HG03045 (cell line): ENCODE measurements around the gene DACH1.

Experiments
- ATAC-seq: cut with Tn5 transposase; IDR thresholded peaks from one replicate; pipeline ENCODE4 v1.9.1; 2021; ENCODE audit warnings: mild to moderate bottlenecking, moderate library complexity; ENCODE audit not compliant: unreplicated experiment

The DACH1 gene

DNA sequence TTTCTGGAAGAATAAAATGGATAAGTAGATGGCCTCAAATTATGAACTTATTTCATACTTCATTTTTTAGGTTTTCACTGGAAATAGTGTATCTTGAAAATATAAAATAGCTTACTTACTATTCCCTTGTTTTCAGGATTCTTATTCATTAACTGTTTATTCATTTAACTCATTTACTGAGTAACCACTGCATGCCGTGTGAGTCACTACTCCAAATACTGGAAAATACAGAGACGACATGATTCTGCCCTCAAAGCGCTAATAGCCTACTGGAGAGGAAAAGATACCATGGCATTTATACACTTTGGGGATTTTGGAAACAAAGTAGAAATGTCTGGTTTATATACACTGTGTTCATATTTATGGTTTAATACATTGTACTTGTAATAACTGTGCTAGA lies 270.9 kb downstream of the DACH1 start:
- ATAC-seq, result no peak

DNA sequence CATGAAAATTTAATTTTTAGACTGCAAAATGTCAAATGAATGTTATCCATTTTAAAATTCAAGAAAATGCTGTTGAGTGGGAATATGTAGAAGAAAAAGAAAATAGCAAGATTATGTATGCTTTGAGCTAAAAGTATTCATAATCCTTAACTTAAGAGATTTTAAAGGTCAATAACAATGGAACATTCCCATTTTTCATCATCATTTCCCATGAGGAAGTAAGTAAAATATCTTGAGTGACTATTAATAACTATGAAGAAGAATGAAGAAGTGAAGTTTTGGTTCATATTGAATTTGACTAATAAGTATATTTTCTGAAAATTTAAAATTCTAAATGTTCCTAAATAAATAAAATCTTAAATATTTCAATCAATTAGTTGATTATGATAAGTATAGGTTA lies 273.4 kb downstream of the DACH1 start:
- no peak for ATAC-seq

DNA sequence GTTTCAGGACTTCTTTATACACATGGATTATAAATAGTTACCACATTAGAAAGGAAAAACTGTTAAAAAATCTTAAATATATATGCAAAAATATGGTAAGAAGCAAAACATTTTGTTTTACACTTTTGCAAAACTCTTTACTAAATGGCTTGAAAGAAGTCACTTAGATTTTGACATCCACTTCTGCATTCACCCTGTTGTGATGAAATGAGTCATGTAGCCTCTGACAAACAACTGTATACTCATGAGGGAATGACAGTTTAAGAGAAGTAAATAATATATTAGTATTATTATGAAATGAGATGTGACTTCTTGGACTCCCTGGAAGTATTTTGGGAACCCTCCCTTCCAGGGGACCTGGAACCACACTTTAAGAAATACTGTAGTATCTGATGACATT lies 275.6 kb downstream of the DACH1 start:
- no peak for ATAC-seq

DNA sequence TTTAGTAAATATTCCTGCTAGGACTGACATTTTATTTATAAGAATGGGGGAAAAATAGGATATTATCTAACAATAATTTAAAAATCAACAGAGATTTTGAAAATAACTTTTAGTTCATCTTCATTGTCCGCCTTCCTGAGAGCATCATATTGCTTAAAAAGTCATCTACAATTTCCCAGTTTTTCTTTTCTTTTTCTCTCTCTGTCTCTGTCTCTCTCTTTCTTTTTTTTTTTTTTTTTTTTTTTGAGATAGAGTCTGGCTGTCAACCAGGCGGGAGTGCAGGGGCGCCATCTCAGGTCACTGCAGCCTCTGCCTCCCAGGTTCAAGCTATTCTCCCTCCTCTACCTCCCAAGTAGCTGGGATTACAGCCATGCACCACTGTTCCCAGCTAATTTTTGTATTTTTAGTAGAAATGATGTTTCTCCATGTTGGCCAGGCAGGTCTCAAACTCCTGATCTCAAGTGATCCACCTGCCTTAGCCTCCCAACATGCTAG lies 276.3 kb downstream of the DACH1 start:
- no peak for ATAC-seq

DNA sequence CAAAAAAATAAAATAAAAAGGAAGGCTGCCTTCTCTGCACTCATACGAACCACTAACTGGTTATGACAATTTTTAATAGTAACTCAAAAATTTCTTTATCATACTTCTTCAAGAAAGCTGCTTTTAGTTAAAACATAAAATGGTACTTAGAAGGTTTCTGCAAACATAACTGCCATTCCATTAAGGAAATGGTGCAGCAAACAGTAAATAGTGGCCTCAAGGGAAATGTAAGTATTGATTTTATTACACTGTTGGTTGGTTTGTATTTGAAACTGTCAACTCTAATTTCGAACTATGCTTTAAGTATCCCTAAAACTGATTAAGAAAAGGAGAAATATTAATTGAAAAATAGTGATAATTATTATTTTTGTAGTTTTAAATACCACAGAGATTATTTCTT lies 278.0 kb downstream of the DACH1 start:
- no peak for ATAC-seq

DNA sequence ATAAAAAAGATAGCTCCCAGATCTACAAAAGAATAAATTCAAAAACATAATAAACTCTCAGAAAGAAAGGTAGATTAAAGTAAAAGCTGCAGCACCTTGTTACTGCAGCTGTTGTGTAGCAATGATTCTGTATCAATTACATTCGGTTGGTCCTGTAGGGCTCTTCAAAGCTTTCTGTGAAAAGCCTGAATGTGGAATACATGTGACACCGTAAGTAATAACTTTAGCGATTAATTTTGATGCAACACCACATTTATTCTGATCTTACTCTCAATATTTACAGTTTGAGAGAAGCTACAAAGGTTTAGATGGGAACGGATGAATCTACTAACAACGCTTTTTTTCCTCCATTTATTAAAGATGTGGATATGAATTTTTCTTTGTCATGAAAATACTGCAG lies 279.2 kb downstream of the DACH1 start:
- ATAC-seq, result no peak

DNA sequence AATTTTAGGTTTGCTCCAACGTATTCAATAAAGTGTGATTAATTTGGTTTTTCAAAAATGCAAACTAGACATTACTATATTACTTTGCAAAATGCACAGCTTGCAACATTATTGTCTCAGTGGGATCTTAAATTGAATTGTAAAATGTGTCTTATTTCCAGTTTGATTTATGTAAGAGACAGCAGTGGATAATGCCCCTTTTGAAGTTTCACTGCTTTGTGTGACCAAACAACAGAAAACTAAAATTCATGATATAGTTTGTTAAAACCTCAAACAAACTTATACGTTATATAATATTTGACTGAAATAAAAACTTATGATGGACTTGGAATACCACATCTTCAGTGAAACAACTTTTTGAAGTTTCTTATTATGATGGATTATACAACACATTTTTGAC lies 279.8 kb downstream of the DACH1 start:
- no peak for ATAC-seq

DNA sequence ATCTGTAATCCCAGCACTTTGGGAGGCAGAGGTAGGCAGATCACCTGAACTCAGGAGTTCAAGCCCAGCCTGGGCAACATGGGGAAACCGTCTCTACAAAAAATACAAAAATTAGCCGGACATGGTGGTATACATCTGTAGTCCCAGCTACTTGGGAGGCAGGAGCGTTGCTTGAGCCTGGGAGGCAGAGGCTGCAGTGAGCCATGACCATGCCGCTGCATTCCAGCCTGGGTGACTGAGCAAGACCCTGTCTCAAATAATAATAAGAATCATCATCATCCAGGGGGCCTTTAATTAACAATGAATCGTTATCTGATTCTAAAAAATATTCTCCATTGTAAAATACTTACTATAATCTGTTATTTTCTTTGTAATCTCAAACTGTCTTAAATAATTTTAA lies 283.4 kb downstream of the DACH1 start:
- ATAC-seq, result no peak

DNA sequence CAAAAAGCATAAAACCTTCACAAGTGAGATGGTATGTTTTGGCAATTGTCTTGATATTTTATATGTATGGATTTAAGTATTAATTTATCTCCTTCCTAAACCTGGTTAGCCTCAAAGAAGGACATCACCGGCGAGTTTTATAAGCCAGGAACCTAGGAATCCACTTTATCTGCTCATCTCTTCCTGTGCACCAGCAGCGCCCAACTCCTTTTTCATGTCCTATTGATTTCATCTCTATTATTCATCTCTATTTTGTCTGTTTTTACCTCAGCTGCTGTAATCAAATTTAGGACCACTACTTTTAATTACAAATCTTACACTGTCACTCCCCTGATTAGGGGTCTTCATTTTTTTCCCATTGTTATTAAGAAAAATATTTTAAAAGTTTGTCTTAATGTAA lies 286.4 kb downstream of the DACH1 start:
- ATAC-seq, result no peak

DNA sequence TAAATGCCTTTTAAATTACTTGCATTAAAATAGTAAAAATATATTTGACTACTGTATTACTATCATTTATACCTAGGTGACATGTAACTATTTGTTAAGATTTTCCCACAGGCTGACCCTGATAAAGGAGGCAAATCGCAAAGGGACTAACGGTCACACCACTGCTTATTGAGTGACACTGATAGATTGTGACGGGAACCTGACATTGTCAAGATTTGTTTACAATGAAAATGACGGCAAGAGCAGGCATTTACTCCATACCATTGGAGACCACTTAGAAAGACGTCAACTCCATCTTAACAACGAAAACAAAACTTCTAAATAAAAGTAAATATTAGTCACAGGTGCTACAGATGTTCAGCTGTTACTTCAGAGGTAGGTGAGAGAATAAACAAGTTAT lies 289.0 kb downstream of the DACH1 start:
- no peak for ATAC-seq

DNA sequence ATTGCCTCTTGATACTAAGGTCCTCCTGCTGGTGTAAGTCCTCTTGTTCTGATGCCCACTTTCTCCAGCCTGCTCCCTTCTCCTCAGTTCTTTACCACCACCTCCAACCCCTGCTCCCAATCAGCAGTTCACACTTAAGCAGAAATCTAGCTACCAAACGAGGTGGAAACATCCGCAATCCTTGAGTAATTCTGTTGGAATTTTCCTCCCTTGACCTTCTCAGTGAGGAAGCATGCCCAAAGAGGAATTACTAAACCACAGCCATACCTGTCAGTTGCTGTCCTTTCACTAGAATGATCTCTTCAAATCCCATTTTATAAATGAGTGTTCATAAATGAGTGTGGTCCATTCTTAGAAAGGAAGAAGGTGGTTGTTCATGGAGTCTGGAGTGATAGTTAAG lies 289.9 kb downstream of the DACH1 start:
- no peak for ATAC-seq

DNA sequence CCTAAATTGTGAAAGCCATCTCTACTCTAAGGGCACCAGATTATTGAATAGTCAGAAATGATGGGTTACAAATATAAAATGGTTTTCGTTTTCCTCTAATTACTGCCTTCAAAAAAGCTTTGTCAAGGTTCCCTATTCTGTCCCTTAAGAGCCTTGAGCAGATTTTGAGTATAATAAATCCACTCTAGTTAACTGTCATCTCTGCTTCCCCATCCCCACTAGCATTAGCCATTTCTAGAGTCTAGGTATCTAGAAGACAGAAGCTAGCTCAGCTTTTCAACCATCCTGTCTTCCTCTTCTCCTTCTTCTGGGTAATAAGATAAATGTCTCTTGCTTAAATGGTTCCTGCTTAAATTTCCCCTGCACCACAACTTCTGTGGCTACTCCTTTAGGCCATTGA lies 290.4 kb downstream of the DACH1 start:
- ATAC-seq, result no peak

DNA sequence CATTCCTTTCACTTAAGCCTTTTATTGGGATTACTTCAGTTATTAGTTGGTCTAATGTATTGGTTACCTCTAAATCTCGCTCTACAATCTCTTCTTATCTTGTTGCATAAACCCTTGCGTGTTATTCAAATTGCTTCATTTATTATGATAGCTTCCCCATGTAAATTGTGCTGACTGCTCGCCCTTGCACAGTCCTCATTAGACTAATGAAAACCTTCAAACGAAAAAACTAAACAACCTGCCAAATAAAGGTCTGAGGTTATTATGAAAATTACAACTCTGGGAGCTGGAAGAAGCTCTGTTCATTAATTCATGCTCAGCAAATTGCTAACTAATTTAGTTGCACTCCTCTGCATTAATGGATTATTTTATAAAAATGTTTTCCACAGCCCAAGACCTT lies 320.1 kb downstream of the DACH1 start:
- ATAC-seq, result no peak

DNA sequence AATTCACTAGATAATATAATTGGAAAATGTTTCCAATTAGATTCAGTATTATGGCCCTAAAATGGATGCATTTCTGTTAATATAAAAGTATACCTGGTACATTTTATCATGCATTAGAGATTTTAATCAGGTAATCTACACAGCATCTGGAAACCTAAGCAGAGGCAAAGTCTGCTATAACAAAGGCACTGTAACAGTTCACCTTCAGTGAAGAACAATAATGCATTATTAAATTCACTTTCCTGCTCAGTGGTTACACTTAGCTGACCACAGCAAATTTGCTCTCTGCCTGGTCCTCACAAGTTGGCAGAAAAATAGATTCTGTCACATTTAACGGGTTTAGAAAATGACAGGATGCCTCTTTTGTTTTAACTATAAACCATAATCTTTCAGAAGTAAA lies 326.9 kb downstream of the DACH1 start:
- ATAC-seq, result no peak

DNA sequence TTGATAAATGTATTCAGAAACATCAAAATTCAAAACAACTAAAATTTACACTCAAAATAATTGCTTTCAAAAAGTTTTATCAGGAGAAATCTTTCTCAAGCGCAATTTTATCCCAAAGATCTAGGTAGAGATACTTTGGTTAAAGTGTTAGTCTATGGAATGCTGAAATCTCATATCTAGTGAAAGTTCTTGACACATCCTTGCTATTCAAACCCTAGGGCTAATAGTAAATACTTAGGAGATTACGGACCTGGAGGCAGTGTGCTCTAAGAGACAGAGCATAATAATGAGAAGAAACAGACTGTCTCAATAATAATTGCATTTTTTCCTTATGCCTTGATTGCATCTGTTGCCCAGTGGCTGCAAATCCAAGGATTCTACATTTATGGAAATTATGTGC lies 330.8 kb downstream of the DACH1 start:
- no peak for ATAC-seq

DNA sequence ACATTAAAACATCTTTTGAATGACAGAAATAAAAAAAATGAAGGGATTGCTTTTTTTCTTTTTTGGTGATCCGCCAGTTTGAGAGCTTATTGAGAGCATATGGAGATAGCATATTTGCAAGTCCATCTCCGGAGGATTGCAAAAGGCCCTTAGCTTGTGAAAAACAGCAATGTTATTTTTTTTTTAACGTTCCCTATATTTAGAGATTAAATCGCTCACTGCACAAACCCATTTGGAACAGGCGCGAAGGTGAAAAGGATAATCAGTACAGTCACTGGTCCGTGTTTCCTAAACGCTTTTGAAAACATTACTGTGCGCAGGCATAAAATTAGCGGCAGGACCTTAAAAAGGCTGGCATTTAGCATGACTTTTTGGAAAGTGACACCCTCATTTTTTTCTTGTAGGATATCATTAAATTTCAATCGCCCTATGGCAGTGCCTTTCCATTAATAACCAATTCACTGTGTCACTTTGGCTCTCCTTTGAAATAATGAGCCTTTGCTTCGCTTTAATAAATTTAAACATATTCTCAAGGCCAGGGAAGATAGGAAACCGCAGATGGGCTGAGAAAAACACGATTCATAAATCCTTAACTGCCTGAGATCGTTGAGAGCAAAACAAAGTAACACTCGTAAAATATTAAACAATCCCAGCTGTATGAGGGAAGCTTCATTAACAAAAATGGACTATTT lies 342.2 kb downstream of the DACH1 start:
- ATAC-seq, result no peak

DNA sequence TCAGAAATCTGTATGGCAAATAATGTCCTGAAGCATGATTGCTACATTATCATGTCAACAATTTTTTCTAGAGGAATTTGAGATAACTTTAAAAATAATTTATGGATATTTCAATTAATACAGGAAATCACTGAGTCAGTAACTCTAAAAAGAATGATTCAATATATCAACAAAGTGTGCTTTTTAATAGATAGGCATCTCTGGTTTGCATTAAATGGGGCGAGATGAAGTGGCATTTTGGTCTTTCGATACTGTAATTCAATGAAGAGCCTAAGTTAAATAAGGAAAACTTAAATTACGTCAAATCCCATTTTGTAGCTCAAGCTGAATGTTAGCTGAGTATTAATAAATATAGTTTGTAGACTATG lies 342.8 kb downstream of the DACH1 start:
- no peak for ATAC-seq

DNA sequence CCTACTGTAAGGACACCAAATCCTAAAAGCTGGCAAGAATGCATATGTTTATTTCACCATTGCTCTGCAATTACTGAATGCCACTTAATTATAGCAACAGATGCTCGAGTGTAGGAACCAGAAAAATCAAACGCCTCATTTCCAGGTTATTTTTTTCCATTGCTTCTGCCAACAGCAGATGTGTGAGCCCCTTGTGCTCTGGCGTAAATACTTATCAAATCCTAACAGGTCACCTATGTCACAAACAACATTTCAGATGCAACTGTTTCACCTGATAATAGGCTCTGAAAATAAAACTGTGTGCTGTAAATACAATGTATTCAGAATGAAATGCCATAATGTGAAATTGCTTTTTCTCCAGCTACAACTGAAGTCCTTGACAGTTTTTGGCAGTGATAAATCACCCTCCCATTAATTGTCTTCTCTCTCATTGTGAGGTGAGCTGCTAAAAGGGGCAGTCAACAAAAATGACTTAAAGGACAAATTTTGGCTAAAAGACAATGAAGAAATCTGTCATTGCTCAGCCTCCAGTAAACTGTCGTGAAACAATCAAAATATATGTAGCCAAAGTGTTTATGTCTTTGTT lies 344.0 kb downstream of the DACH1 start:
- ATAC-seq, result no peak

DNA sequence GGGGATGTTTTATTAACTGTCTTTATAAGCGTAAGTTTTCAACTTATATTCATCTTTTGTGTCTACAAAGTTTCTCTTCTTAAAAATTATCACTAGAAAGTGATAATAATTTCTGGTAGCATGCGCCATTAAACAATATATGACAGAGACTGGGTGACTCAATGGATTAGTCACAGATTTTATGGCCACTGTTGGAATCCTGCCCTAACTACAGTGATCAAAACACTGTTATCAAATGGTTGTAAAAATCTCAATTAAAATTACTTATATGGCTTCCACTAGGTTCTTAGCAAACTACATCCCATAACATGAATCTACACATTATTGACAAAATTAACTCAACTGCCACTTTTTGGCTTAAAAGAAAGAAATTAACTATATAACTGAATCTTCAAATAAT lies 350.0 kb downstream of the DACH1 start:
- no peak for ATAC-seq

DNA sequence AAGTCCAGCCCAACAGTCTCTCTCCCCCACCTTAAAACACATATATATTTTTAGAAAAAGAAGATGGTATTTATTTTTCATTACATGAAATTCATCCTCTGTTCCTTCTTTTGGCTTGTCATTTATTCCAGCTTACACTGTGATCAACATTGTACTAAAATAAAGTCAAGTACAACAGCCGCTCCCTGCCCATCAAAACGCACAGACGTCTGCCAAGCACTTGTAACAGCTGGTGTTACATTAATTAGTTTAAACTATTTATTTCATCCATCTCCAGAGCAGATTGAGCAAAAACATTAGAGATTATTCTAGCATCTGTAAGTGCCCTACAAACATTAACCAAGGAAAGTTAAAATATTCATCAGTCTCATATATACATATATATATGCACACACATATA lies 350.5 kb downstream of the DACH1 start:
- ATAC-seq, result no peak

DNA sequence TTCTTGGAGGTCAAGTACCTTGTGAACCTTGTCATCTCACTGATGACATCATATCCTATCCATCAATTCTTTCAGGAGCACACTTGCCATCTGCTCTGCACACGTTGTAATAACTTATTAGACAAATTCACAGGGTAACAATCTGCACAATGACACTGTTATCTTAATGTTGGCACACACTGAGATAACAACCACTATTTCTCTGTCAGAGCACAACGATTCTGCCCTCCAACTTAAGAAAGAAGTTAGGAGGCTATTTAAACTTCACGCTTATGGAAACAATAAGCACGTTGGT lies 351.3 kb downstream of the DACH1 start:
- no peak for ATAC-seq

DNA sequence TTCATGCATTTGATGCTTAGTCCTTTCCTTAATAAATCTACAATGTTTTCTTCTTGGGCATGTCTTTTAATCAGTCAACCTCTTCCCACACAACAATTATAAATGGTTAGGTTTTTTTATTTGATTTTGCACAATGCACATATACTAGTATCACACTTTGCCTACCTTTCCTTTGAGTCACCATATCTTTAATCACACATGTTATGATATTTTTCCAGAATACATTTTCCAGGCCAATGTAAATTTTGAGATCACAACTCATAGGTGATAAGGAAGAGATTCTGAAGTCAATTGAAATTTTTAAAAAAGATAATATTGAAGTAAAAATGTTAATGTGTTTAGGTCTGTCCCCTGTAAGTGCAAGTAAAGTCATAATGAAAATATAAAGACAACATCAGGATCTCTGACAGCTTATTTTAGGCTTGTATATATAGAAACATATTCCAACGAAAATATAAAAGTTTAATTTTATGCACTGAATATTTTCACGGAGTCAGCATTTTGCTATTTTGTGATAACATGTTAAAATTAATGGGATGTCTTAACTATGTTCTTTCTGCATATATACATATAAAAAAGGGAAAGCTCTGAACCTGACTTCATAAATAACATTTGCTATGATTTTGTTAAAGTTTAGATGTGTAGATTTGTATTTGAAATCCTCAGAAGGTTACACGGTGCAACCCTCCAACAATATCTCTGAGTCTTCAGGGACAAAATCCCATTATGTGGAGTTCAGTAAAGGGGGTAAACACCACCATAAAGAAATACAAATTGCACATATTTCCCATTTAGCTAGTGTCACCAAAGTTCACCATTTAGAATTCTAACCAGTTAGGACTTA lies 351.9 kb downstream of the DACH1 start:
- no peak for ATAC-seq
